ENCODE results near the gene MBD4. TPM values are rescaled to one million over a fixed set of nuclear protein-coding genes. Genes with fewer than 3 reads are reported as not detected.
"Not testable (repeated sequence)": the region's sequence is repeated elsewhere in the genome, so short reads cannot be mapped to it uniquely, and the experiment has no call there.

MBD4 gene
- total RNA-seq, 1 donor from 2014 or later: 44.1 TPM

DNA sequence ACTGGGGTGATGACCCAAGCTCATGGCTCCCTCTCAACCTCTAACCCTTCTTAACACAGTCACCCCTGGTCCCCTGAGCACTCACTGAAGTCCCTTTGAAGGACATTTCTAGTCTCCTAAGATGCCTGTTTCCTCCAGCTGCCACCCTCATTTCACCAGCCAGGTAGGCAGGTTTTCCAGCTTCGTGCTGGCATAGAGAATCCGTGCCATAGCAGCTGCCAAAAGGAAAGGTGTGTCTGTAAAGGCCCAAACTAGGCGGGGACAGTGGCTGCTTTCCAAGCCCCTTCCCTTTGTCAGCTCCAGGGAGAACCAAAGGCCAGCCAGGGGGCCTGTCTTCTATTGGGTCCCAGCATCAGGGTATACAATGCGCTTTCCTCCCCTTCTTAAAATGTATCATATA lies 48.2 kb downstream of the MBD4 start:
- H3K9me3 Mint-ChIP-seq; H3K27me3 Mint-ChIP-seq (ENCODE audit: insufficient read depth); DNase-seq (ENCODE audit: low spot score); H3K27ac Mint-ChIP-seq; H3K4me3 Mint-ChIP-seq; intact Hi-C loops (cut with micrococcal nuclease); H3K4me1 Mint-ChIP-seq (ENCODE audit: low read depth): not testable (repeated sequence)
- H3K36me3 Mint-ChIP-seq (ENCODE audit: low read depth): peaks cover 33% of the 10 kb centered on the region

DNA sequence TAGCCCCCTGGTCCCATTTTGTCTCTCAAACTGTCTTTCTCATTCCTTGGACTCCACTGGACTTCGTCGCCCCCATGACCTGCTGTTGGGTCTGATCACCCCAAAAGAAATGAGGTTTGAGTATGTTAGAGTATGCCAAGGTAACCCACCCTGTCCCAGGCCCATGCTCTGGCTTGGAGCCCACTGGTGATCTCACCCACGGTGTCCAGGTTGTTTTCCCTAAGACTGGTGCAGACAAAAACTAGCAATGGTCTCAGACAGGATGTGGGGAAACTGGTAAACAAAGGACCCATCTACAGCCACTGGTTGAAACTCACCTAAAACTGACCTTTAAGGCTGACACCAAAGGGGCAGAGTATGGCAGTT lies 50.2 kb downstream of the MBD4 start:
- no peaks in the 10 kb centered on the region for H3K4me1 Mint-ChIP-seq (ENCODE audit: low read depth)
- H3K27me3 Mint-ChIP-seq (ENCODE audit: insufficient read depth): no peaks in the 10 kb centered on the region
- H3K27ac Mint-ChIP-seq: no peak overlapping the region
- intact Hi-C loops (cut with micrococcal nuclease): loop anchor here (10.0 kb wide), 1 partner anchor 435 kb away; no protein-coding TSS in a partner anchor
- no peaks in the 10 kb centered on the region for H3K9me3 Mint-ChIP-seq
- DNase-seq (ENCODE audit: low spot score): no peak
- H3K4me3 Mint-ChIP-seq: no peak overlapping the region
- peaks cover 28% of the 10 kb centered on the region for H3K36me3 Mint-ChIP-seq (ENCODE audit: low read depth)

- not testable (repeated sequence) for H3K4me3 Mint-ChIP-seq; H3K4me1 Mint-ChIP-seq (ENCODE audit: low read depth); DNase-seq (ENCODE audit: low spot score); H3K9me3 Mint-ChIP-seq; H3K27ac Mint-ChIP-seq; H3K27me3 Mint-ChIP-seq (ENCODE audit: insufficient read depth)
- H3K36me3 Mint-ChIP-seq (ENCODE audit: low read depth): peaks cover 27% of the 10 kb centered on the region
- intact Hi-C loops (cut with micrococcal nuclease): loop anchor here (10.0 kb wide), 1 partner anchor 436 kb away; no protein-coding TSS in a partner anchor
These were observed 50.8 kb downstream of the MBD4 start for GRCh38 chr3:129388791-129389571.

- intact Hi-C loops (cut with micrococcal nuclease): loop anchor here (10.0 kb wide), 1 partner anchor 437 kb away; no protein-coding TSS in a partner anchor
- Mint-ChIP-seq H3K36me3 (ENCODE audit: low read depth) (peaks cover 26% of the 10 kb centered on the region), H3K27me3 (ENCODE audit: insufficient read depth) (no peaks in the 10 kb centered on the region), H3K9me3 (no peaks in the 10 kb centered on the region), H3K27ac (no peak overlapping the region), H3K4me1 (ENCODE audit: low read depth) (no peaks in the 10 kb centered on the region), H3K4me3 (no peak overlapping the region)
- DNase-seq (ENCODE audit: low spot score): no peak
These were observed 52.3 kb downstream of the MBD4 start for GRCh38 chr3:129387487-129387886.

- no peak overlapping the region for H3K27ac Mint-ChIP-seq
- intact Hi-C loops (cut with micrococcal nuclease): loop anchor here (10.0 kb wide), 1 partner anchor 438 kb away; no protein-coding TSS in a partner anchor
- H3K27me3 Mint-ChIP-seq (ENCODE audit: insufficient read depth): no peaks in the 10 kb centered on the region
- H3K9me3 Mint-ChIP-seq: no peaks in the 10 kb centered on the region
- peaks cover 24% of the 10 kb centered on the region for H3K36me3 Mint-ChIP-seq (ENCODE audit: low read depth)
- H3K4me1 Mint-ChIP-seq (ENCODE audit: low read depth): no peaks in the 10 kb centered on the region
- DNase-seq (ENCODE audit: low spot score): no peak
- no peak overlapping the region for H3K4me3 Mint-ChIP-seq
These were observed 52.8 kb downstream of the MBD4 start for GRCh38 chr3:129386984-129387383.

DNA sequence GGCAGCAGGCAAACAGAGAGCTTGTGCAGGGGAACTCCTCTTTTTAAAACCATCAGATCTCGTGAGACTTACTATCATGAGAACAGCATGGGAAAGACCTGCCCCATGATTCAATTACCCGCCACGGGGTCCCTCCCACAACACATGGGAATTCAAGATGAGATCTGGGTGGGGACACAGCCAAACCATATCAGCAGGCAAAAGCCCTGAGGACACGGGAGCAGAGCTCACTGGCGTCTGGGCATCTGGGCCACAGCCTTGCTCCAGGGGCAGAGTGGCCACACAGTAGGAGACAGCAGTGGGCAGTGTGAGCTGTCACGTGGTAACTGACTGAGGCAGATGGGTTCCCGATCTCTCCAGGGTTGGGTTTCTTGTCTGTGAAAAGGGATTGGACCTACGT lies 54.2 kb downstream of the MBD4 start:
- not testable (repeated sequence) for H3K27ac Mint-ChIP-seq; H3K4me1 Mint-ChIP-seq (ENCODE audit: low read depth); H3K9me3 Mint-ChIP-seq; H3K4me3 Mint-ChIP-seq; H3K27me3 Mint-ChIP-seq (ENCODE audit: insufficient read depth); DNase-seq (ENCODE audit: low spot score)
- H3K36me3 Mint-ChIP-seq (ENCODE audit: low read depth): peaks cover 19% of the 10 kb centered on the region
- intact Hi-C loops (cut with micrococcal nuclease): loop anchor here (10.0 kb wide), 1 partner anchor 439 kb away; no protein-coding TSS in a partner anchor

GRCh38 chr3:129384594-129385323 lies 55.0 kb downstream of the MBD4 start:
- no peaks in the 10 kb centered on the region for H3K4me1 Mint-ChIP-seq (ENCODE audit: low read depth)
- no peaks in the 10 kb centered on the region for H3K27me3 Mint-ChIP-seq (ENCODE audit: insufficient read depth)
- intact Hi-C loops (cut with micrococcal nuclease): loop anchor here (10.0 kb wide), 1 partner anchor 440 kb away; no protein-coding TSS in a partner anchor
- no peaks in the 10 kb centered on the region for H3K9me3 Mint-ChIP-seq
- no peak overlapping the region for H3K27ac Mint-ChIP-seq
- H3K36me3 Mint-ChIP-seq (ENCODE audit: low read depth): peaks cover 22% of the 10 kb centered on the region
- no peak for DNase-seq (ENCODE audit: low spot score)
- no peak overlapping the region for H3K4me3 Mint-ChIP-seq

- not testable (repeated sequence) for H3K27me3 Mint-ChIP-seq (ENCODE audit: insufficient read depth); H3K27ac Mint-ChIP-seq; H3K4me3 Mint-ChIP-seq; H3K9me3 Mint-ChIP-seq; H3K4me1 Mint-ChIP-seq (ENCODE audit: low read depth); DNase-seq (ENCODE audit: low spot score)
- intact Hi-C loops (cut with micrococcal nuclease): loop anchor here (10.0 kb wide), 1 partner anchor 441 kb away; no protein-coding TSS in a partner anchor
- H3K36me3 Mint-ChIP-seq (ENCODE audit: low read depth): peaks cover 22% of the 10 kb centered on the region
These were observed 55.6 kb downstream of the MBD4 start for GRCh38 chr3:129384103-129384502.

- Mint-ChIP-seq H3K9me3 (no peaks in the 10 kb centered on the region), H3K27ac (no peak overlapping the region), H3K27me3 (ENCODE audit: insufficient read depth) (no peaks in the 10 kb centered on the region), H3K36me3 (ENCODE audit: low read depth) (peaks cover 22% of the 10 kb centered on the region), H3K4me3 (no peak overlapping the region), H3K4me1 (ENCODE audit: low read depth) (no peaks in the 10 kb centered on the region)
- intact Hi-C loops (cut with micrococcal nuclease): loop anchor here (2.0 to 10.0 kb wide), 2 partner anchors 441 to 551 kb away; no protein-coding TSS in a partner anchor
- peak; percentile 8 for DNase-seq (ENCODE audit: low spot score)
These were observed 56.4 kb downstream of the MBD4 start for GRCh38 chr3:129383292-129383860.

GRCh38 chr3:129382366-129382765 lies 57.4 kb downstream of the MBD4 start:
- H3K27me3 Mint-ChIP-seq (ENCODE audit: insufficient read depth): no peaks in the 10 kb centered on the region
- H3K36me3 Mint-ChIP-seq (ENCODE audit: low read depth): peaks cover 14% of the 10 kb centered on the region
- no peak overlapping the region for H3K4me3 Mint-ChIP-seq
- no peak overlapping the region for H3K27ac Mint-ChIP-seq
- no peaks in the 10 kb centered on the region for H3K9me3 Mint-ChIP-seq
- intact Hi-C loops (cut with micrococcal nuclease): loop anchor here (2.0 to 10.0 kb wide), 2 partner anchors 442 to 552 kb away; no protein-coding TSS in a partner anchor
- H3K4me1 Mint-ChIP-seq (ENCODE audit: low read depth): no peaks in the 10 kb centered on the region
- DNase-seq (ENCODE audit: low spot score): no peak
